ENCODE data around the gene RECK.

- TF ChIP-seq, protein P1, sequence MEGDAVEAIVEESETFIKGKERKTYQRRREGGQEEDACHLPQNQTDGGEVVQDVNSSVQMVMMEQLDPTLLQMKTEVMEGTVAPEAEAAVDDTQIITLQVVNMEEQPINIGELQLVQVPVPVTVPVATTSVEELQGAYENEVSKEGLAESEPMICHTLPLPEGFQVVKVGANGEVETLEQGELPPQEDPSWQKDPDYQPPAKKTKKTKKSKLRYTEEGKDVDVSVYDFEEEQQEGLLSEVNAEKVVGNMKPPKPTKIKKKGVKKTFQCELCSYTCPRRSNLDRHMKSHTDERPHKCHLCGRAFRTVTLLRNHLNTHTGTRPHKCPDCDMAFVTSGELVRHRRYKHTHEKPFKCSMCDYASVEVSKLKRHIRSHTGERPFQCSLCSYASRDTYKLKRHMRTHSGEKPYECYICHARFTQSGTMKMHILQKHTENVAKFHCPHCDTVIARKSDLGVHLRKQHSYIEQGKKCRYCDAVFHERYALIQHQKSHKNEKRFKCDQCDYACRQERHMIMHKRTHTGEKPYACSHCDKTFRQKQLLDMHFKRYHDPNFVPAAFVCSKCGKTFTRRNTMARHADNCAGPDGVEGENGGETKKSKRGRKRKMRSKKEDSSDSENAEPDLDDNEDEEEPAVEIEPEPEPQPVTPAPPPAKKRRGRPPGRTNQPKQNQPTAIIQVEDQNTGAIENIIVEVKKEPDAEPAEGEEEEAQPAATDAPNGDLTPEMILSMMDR (conservative IDR thresholded peaks at IDR 0.05): no peak
- TF ChIP-seq ZFX (IDR thresholded peaks at IDR 0.05): no peak
Measured at GRCh38 chr9:36036253-36036779, 397 bp upstream of the RECK start.
